Measurements from ENCODE around the gene ST6GAL1.
"Not testable (repeated sequence)": the region's sequence is repeated elsewhere in the genome, so short reads cannot be mapped to it uniquely, and the experiment has no call there.

Gene ST6GAL1

DNA sequence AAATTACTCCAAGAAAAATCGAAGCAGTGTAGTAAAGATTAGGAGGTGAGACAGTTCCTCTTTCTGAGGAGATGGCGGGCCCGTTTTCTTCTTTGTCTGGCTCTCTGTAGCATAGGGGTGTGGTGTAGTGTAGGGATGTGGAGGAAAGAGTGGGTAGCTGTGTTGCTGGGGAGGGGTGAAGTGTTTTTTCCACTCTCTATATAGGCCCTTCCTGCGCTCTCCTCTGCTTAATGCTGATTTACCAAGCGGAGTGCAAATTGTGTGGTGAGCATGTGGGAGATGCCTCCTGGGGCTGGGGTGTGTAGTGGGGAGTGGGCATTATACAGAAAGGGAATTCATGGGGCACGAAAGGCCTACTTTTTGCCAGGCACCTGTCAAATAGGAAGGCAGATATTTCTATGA is 94.9 kb downstream of the ST6GAL1 start:
- no peak for DNase-seq

DNA sequence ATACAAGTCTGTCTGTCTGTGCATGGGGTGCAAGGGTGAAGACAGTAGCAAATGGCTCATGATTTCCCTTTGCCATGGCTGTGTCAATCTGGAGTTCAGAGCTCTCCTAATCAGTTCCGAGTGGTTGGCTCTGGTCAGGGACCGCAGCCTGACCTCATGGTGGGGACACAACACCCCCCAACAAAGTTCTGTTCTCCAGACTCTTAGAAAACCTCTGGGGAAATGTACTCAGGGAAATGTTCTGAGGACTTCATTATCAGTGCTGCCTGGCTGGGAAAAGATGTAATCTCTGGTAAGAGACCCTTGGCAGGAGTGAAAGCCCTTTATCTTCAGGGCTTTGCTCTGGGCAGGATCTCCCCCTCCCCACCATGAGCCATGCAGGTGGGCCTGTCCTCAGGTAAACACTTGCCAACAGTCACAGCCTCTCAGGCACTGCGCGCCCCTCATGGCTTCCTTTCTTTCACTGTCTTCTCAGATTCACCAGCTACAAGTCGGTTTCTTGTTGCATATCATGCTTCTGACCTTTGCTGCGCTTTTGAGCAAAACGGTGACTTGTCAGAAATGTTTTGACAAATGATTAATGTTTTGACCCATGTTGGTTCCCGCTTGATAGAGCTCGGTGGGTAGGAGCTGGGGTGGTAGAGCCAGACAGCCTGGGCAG is 95.5 kb downstream of the ST6GAL1 start:
- DNase-seq: no peak

DNA sequence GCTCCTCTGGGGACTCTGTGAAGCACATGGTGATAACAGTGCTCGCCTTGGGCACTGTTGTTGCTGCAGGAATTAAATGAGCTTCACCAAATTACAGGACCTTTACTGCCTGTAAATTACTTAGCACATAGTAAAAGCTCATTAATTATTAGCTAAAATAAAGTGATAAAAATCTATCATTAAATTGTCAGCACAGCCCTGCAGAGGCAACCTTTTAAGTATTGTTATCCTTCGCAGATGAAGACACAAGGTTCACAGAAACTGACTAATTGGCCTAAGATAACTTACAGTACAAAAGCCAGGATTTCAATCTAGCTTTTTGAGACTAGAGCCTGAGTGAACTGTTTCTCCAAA is 96.0 kb downstream of the ST6GAL1 start:
- no peak for DNase-seq

DNA sequence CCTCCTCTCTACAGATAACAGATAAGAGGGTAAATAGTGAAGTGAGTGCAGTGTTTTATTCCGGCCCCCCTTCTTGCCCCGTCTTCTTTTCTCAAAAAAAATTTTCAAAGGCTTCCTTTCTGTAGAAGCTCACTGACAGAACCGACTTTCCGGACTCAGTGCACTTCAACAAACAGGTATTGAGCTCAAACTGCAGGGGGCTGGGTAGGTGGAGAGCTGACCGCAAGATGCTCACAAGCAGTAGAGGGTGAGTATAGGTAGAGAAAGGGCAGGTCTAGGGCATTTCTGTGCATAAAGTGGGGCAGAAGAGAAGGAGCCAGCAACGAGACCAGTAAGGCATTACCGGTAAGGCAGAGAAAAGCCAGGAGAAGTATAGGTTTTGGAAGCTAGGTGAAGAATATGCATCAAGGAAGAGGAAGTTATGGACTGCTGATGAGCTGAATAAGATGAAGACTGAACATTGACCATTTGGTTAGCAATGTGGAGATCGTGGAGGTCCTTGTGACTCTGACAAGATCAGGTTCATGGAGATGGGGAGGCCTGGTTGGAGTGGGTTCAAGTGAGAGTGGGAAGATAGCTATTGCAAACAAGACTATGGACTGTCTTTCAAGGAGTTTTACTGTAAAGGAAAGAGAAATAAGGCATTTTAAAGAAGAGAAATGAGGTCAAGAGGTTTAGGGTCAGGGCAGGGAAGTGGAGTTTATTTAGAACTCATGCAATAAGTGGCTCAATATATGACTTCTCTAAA is 97.4 kb downstream of the ST6GAL1 start:
- no peak for DNase-seq

DNA sequence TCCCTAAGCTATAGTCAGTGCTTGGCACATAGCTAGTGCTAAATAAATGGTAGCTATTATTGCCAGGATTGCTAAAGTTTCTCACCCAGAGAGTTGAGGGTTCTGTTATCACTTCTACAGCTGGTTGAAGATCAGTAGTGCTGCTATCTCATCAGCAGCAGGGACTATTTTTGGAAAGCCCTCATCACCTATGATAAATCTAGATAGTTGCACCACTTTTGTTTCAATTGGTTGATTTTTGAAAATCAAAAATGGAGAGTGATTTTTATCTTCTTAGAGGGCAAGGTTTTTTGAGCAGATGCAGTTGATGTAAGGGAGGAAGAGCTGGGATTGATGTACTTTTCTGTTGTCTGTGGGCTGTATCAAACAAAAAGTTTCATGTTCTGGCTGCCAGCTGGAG is 101.6 kb downstream of the ST6GAL1 start:
- no peak for DNase-seq

DNA sequence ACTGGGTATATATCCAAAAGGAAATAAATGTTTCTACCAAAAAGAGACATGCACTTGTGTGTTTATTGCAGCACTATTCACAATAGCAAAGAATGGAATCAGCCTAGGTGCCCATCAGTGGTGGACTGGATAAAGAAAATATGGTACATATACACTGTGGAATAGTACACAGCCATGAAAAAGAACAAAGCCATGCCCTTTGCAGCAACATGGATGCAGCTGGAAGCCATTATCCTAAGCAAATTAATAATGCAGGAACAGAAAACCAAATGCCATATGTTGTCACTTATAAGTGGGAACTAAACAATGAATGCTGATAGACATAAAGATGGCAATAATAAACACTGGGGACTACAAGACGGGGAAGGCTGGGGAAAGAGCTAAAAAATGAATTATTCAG is 106.1 kb downstream of the ST6GAL1 start:
- no peak for DNase-seq

DNA sequence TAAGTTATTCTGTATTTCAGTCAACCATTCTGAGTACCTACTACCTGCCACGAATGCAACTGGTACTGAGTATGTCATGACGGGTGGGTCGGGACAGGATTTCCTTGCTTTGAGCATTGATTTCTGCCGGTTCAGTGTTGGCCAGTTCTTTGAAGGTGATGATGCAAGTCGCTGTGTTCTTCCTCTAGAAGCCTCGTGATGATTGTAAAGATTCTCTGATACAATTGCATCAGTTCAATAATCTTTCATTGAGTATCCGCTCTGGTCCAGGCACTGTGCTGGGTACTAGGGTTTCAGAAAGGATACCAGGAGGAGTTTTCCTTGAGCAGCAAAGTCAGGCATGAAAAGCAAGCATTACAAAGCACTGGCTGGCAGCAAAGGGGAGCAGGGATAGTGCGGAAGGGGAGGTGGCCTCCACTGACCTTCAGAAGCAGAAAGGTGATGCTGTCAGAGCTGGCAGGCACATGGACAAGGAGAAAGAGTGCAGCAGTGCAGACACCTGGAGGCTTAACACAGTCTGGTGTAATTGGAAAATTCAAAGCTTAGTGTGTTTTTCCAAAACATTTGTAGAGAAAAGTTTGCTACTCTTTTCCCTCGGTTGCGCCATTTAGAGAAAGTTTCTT is 108.9 kb downstream of the ST6GAL1 start:
- no peak for DNase-seq

DNA sequence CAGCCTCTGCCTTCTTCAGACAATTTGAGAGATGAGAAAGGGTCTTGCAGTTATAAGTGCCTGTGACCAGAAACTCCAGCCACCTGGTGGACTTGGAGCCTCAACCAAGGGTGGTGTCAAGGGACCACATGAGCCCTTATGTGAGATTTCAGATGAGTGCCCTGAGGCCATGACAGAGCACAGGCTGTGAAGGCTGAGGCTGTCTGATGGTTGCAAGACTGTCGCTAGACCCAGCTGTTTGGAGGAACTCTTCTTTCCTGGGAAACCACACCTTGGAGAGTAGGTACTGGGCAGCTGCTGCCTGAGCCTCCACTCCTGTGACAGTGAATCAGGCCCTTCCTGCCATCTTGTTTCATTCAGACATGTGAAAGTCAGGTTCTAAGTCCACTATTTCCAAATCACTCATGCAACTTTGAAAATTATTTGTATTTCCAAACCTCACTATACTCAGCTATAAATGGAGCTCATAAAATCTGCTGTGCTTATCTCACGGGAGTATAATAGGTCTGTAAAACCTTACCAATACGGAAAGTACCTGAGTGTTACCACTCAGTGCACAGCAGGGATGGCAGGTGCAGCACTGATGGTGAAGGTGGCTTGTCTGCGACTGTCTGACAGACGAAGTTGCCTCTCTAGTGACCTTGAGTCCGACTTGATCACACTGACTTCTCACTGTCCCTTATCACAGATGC is 109.5 kb downstream of the ST6GAL1 start:
- DNase-seq: no peak

DNA sequence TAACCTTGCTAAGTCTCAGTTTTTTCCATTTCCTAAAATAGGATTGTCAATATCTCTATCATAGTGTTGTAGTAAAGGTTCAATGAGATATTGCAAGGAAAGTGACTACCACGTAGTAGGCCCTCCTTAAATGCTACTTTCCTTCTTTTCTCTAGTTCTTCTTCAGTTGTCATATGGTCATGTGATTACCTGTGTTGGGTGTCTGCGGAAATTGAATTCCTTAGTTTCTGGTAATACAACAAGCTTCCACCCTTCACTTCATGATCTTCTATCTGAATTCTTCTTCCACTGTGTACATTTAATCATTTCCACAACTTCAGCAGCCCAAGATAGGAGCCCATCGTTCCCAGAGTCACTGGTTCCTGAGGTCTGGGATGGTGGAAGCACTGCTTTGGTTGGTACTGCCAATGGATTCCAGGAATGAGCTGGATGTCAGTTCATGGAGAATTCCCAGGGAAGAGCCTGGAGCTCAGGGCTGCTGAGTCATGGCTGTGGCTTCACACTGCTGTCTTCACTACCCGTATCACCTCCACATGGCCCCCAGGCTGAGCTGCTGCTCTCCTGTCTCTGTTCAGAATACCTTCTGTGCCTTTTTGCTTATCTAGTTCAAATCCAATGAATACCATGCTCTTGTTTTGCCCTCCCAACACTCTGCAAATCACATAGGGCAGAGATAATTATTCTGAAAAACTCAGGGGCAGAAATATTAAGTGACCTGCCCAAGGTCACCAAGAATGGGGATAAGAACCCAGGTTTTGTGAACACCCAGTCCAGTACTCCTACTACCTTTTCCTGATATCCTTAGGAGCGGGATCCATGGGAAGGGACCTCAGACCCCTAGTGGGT is 110.4 kb downstream of the ST6GAL1 start:
- DNase-seq: no peak

DNA sequence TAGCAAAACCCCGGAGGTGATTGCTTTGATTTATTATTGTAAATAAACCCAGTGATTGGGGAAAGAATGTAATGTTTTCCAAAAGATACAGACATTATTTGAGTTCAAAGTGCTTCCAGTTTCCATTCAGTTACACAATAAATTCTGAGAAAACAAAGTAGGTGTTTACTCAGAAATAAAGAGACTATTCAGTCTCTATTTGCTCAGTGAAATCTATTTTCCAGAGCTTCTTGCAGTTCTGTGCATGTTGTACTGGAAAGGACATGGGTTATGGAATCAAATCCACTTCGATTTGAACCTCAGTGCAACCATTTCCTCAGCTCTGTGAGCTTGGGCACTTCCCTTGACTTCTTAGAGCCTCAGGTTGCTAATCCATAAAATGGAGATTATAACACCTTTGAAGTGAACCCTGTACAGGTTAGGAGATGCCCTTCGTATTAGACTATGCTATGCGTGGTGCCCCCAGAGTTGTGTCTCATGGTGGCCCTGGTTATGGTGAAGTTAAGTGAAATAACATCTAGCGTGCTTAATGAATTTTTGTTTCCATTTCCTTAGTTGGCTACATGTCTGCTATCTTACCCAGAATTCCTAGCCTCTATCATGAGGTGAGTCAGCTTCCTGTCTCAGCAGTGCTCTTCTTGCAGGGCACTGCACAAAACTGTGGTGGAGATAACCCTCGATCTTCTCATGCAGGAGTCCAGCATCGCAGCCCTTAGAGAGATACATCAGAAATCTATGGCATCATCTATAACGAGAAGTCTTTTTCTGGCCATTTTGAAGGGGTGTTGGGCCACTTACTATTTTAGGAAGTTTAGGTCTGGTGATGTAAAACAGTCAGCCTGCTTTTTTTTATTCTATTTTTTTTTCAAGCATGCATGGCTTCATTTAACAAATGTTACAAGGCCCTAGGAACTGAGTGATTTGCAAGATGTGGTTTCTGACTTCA is 111.3 kb downstream of the ST6GAL1 start:
- no peak for DNase-seq

DNA sequence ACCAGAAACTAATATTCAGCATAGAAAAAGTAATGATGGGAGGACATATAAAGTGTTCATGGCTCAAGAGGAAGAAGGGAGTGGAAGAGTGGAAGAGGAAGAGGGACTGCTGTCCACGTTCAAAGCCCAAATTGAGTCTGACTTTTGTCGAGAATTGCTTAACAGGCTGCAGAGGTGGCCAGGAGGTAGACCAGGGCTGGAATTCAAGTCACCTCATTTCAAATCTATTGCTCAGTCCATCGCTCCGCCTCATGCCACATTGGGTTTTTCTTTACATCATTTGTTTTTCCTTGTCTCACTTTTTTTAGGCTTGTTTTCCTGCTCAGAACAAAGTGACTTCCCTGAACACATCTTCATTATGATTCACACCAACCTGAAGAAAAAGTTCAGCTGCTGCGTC is 112.0 kb downstream of the ST6GAL1 start:
- no peak for DNase-seq

DNA sequence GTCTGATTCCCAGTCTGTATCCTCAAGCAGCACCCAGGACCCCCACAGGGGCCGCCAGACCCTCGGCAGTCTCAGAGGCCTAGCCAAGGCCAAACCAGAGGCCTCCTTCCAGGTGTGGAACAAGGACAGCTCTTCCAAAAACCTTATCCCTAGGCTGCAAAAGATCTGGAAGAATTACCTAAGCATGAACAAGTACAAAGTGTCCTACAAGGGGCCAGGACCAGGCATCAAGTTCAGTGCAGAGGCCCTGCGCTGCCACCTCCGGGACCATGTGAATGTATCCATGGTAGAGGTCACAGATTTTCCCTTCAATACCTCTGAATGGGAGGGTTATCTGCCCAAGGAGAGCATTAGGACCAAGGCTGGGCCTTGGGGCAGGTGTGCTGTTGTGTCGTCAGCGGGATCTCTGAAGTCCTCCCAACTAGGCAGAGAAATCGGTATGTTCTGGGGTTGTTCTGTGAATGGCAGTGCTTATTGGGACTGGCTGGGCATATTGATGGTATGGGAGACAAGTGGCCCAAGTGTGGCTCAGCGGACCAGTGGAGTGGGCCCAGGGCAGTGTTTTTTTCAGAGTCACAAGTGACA is 112.6 kb downstream of the ST6GAL1 start:
- no peak for DNase-seq

DNA sequence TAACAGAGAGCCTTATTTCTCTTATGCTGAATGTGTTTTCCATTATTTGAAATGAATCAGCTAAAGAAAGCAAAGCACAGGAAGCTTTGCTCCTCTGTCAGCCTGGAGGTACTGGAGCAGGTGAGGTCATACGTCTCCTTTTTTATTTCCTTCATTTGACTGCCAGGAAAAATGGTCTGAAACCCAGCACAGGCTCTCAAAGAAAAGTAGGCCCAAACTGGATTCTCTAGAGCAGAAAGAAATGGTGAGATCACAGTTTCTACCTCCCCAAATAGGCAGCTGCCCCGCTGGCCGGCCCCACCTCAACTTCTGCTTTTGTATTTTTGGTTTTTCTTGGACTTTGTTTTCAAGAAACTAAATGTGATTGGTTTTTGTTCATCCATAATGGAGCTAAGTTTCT is 113.9 kb downstream of the ST6GAL1 start:
- DNase-seq: no peak

DNA sequence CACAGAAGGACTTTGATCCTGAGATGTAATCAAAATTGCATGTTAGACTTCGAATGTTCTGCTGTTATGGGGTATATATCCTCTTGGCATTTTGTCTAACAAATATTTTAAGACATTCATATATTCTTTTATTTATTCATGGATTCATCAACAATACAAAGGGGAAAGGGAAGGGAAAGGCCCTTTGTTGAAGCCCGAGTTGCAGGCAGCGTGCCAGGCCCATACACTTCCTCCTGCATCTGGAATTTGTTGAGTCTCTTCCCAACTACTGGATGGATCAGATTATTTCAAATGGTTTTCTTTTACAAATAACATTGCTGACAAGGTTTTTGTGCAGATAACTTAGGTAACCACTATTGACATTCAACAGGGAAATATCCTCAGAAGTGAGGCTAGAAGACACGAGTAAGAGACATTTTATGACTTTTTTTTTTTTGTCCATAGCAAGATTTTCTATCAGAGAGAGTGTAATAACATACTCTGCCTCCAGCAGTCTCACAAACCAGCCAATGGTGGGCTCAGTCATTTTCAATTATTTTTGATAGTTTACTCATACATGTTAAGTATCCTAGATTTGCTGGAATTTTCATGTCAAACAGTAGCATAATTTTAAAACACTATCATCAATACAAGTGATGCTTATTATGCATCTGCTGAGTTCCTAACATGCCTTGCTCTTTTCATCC is 114.7 kb downstream of the ST6GAL1 start:
- DNase-seq: no peak

DNA sequence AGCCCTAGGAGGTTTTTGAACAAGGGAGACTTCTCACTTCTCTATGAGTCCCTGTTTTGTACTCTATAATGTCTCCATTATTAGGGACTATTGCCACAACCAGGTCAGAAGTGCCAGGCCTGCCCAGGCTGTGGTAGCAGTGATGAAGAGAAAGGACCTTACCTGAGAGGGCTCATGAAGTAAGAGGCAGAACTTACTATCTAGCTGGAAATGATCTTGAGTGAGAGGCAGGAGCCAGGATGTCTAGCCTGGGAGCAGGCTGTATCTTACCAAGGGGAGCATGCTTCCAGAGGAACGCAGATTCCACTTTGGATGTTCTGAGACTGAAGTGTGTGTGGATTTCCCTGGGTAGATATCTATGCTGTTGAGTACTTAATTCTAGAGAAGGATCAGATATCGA is 115.7 kb downstream of the ST6GAL1 start:
- no peak for DNase-seq

DNA sequence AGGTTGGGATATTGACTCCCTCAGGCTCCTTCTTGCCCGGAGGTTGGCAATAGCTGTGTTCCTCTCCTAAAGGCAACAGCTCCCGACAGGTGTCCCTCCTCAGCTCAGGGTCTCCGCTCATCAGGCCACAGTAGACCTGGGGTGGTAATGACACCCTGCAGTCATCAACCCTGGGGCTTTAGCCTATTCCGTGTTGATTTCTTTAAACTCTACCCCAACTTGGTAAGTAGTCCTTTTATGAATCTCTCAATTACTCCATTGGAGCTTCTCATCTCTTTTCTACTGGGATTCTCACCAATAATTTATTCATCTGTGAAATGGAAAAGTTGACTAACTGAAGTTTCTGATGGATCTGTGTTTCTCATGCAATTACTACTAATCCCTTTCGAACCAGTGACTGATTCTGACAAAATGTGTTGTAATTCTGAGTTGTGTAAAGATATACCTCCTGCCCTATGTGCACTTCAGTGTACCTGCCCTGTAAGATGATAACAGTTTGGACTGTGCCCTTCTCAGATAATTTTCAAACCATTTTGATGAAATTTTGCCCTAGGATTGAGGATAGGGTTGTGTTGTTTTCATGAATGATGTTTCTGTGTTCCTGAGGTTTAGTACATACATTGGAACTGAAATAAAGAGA is 119.3 kb downstream of the ST6GAL1 start:
- no peak for DNase-seq

DNA sequence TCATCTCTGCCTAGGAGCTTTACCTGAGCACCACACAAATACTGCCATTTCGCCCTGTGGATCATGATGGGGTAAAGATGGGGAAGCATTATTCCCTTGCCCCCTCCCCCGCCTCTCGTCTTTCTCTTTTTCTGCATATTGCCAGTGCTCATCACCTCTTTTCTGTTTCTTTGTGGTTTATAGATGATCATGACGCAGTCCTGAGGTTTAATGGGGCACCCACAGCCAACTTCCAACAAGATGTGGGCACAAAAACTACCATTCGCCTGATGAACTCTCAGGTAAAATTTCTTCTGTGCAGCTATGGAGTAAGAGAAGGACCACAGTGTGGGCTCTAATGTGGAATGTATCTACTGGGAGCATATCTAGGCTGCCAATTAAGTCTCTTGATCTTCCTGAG is 120.7 kb downstream of the ST6GAL1 start:
- DNase-seq: no peak

DNA sequence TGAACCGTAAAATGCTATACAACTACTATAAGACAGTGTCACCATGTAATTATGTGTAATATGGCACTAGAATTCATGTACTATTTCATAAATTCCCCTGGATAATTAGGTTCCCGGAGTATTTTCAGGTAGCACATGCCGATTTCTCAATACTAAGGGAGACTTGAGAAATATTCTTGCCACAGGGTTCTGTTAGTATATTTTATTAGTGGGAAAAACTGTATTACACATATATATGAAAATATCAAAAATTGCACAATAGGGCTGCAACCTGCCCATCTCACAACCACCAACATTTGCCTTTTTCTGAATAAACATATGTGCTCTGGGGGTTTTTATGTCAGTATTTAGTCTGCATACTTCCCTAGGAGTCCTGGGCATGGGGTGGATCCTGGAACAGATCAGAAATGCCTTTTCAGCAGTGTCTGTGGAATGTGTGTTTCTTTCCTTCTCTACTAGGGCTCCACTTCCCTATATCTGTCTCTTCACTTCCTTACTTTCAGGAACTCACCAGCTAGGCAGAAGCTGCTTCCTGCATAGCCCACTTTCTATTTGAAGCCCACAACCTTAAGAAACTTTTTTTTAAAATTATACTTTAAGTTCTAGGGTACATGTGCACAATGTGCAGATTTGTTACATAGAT is 121.5 kb downstream of the ST6GAL1 start:
- no peak for DNase-seq

DNA sequence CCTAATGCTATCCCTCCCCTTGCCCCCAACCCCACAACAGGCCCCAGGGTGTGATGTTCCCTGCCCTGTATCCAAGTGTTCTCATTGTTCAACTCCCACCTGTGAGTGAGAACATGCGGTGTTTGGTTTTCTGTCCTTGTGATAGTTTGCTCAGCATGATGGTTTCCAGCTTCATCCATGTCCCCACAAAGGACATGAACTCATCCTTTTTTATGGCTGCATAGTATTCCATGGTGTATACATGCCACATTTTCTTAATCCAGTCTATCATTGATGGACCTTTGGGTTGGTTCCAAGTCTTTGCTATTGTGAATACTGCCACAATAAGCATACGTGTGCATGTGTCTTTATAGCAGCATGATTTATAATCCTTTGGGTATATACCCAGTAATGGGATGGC is 122.1 kb downstream of the ST6GAL1 start:
- DNase-seq: not testable (repeated sequence)

DNA sequence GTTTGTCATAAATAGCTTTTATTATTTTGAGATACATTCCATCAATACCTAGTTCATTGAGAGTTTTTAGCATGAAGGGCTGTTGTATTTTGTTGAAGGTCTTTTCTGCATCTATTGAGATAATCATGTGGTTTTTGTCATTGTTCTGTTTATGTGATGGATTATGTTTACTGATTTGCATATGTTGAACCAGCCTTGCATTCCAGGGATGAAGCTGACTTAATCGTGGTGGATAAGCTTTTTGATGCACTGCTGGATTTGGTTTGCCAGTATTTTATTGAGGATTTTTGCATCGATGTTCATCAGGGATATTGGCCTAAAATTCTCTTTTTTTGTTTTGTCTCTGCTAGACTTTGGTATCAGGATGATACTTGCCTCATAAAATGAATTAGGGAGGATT is 124.1 kb downstream of the ST6GAL1 start:
- DNase-seq: not testable (repeated sequence)

Data from DMS79 treated with DMSO at 0.1 percent for 48 hours (cell line).